ENCODE results near the gene VWA3B.

VWA3B gene

GRCh38 chr2:98164256-98164655 is 77.3 kb downstream of the VWA3B start:
- no peak for DNase-seq (ENCODE audit: low spot score)
- CTCF ChIA-PET, result no interaction called here
- TF ChIP-seq CTCF (conservative IDR thresholded peaks at IDR 0.05; ENCODE audit: low read depth), result no peak

GRCh38 chr2:98165516-98166071 is 78.6 kb downstream of the VWA3B start:
- no peak for DNase-seq (ENCODE audit: low spot score)
- no peak for TF ChIP-seq CTCF (conservative IDR thresholded peaks at IDR 0.05; ENCODE audit: low read depth)
- ChIA-PET CTCF (no interaction called here), POLR2A (ENCODE audit: low non-redundant PET) (no interaction called here)
- no peak overlapping the region for H3K27ac ChIP-seq

More at GRCh38 chr2:98164256-98164655, 77.3 kb downstream of the VWA3B start:
- POLR2A ChIA-PET (ENCODE audit: low non-redundant PET), result no interaction called here
- H3K27ac ChIP-seq, result no peak overlapping the region

GRCh38 chr2:98167916-98168315 is 80.9 kb downstream of the VWA3B start:
- CTCF ChIA-PET, result interaction anchor here (1.0 kb wide), 1 partner anchor 8 kb away, joined by 3 read pairs; no protein-coding TSS in a partner anchor

GRCh38 chr2:98170076-98170475 is 83.1 kb downstream of the VWA3B start:
- DNase-seq (ENCODE audit: low spot score), result no peak
- no peak overlapping the region for H3K27ac ChIP-seq
- no peak for TF ChIP-seq CTCF (conservative IDR thresholded peaks at IDR 0.05; ENCODE audit: low read depth)
- CTCF ChIA-PET, result interaction anchor here (0.6 kb wide), 1 partner anchor 173 kb away, joined by 3 read pairs; no protein-coding TSS in a partner anchor
- POLR2A ChIA-PET (ENCODE audit: low non-redundant PET), result no interaction called here

More at GRCh38 chr2:98167916-98168315, 80.9 kb downstream of the VWA3B start:
- no peak overlapping the region for H3K27ac ChIP-seq
- POLR2A ChIA-PET (ENCODE audit: low non-redundant PET), result no interaction called here
- TF ChIP-seq CTCF (conservative IDR thresholded peaks at IDR 0.05; ENCODE audit: low read depth), result no peak
- no peak for DNase-seq (ENCODE audit: low spot score)

GRCh38 chr2:98172150-98172765 is 85.3 kb downstream of the VWA3B start:
- POLR2A ChIA-PET (ENCODE audit: low non-redundant PET), result no interaction called here
- TF ChIP-seq CTCF (conservative IDR thresholded peaks at IDR 0.05; ENCODE audit: low read depth), result no peak
- CTCF ChIA-PET, result interaction anchor here (0.6 kb wide), 1 partner anchor 372 kb away, joined by 4 read pairs; no protein-coding TSS in a partner anchor
- DNase-seq (ENCODE audit: low spot score), result no peak
- H3K27ac ChIP-seq, result no peak overlapping the region

- no peak overlapping the region for H3K27ac ChIP-seq
- POLR2A ChIA-PET (ENCODE audit: low non-redundant PET), result no interaction called here
- CTCF ChIA-PET, result no interaction called here
- TF ChIP-seq CTCF (conservative IDR thresholded peaks at IDR 0.05; ENCODE audit: low read depth), result no peak
- DNase-seq (ENCODE audit: low spot score), result no peak
These were observed 86.0 kb downstream of the VWA3B start for GRCh38 chr2:98172951-98173350.

All from RWPE1 (cell line).